Lower leg skin (tissue), 3 donors: ENCODE measurements around the gene EXOSC10.

ENCODE experiments used
- POLR2A ChIP-seq, 2 donors: fragments of 450-650 bp; IDR thresholded peaks; one replicate each; pipeline ENCODE4 v1.6.1; 2016 to 2017; ENCODE audit warnings: antibody characterized with exemption in 2 of 2, mild to moderate bottlenecking in 1 of 2, moderate library complexity in 1 of 2
- TF ChIP-seq, protein P1 (sequence below), 3 donors: fragments of 450-650 bp; IDR thresholded peaks; one replicate each; pipeline ENCODE4 v1.5.1; 2016; ENCODE audit warnings: antibody characterized with exemption in 3 of 3, mild to moderate bottlenecking in 3 of 3, moderate library complexity in 2 of 3

DNA sequence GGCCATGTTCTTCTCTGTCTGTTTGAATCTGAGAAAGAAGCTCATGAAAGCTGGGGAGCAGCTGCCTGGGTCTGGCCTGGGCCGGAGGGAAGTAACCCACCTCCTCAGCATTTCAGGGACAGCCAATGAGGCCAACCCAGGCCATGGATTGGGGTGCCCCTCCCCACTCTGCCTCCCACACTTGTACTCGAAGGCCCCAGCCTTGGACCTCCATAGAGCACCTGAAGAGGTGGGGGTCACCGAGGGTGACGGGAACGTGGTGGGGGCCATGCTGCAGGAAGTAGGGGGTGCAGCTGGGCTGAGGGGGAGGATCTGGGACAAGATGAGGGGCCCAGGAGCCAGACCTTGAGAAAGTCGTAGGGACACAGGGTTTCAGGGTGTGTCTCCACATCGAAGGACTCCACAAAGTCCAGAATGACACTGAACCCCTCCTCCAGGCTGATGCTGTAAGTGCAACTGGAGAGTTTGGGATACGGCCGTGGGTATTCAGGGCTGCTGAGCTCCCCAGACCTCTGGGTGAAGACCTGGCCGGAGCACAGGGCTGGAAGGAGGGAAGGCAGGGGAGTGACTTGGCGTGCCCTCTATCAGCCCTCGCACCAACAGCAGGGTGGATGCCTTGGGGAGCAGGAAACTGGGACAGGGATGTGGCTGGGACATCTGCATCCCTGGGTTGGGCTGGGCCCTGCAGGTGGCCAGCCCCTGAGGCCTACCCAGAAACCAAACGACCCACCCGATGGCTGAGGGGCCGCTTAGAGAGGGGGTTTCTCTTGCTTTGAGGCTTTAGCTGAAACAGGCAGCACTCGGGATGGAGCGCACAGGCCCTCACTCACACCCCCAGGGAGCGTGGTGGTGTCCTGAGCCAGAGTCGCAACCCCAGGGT is 56.4 kb downstream of the EXOSC10 start:
- TF ChIP-seq, protein P1, sequence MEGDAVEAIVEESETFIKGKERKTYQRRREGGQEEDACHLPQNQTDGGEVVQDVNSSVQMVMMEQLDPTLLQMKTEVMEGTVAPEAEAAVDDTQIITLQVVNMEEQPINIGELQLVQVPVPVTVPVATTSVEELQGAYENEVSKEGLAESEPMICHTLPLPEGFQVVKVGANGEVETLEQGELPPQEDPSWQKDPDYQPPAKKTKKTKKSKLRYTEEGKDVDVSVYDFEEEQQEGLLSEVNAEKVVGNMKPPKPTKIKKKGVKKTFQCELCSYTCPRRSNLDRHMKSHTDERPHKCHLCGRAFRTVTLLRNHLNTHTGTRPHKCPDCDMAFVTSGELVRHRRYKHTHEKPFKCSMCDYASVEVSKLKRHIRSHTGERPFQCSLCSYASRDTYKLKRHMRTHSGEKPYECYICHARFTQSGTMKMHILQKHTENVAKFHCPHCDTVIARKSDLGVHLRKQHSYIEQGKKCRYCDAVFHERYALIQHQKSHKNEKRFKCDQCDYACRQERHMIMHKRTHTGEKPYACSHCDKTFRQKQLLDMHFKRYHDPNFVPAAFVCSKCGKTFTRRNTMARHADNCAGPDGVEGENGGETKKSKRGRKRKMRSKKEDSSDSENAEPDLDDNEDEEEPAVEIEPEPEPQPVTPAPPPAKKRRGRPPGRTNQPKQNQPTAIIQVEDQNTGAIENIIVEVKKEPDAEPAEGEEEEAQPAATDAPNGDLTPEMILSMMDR (IDR thresholded peaks at IDR 0.05): no peak
- TF ChIP-seq POLR2A (IDR thresholded peaks at IDR 0.05): no peak
